Lower leg skin (tissue), 4 donors: ENCODE results near the gene UACA. TPM values are rescaled to one million over a fixed set of nuclear protein-coding genes. Genes with fewer than 3 reads are reported as not detected.

ENCODE experiments used
- DNase-seq, 2 donors: peaks; one replicate each; pipeline ENCODE4 v3.0.0-alpha.2; 2019; ENCODE audit warnings: low spot score in 2 of 2
- H3K4me3 ChIP-seq: fragments of 200-600 bp; sonication (generic); 2 replicates; pipeline ENCODE4 v1.5.1; 2017; ENCODE audit warnings: mild to moderate bottlenecking, low read depth; ENCODE audit not compliant: poor library complexity, severe bottlenecking
- POLR2A ChIP-seq, 2 donors: fragments of 450-650 bp; IDR thresholded peaks; one replicate each; pipeline ENCODE4 v1.6.1; 2016 to 2017; ENCODE audit warnings: antibody characterized with exemption in 2 of 2, mild to moderate bottlenecking in 1 of 2, moderate library complexity in 1 of 2
- WGBS, 2 donors: methylation state at CpG; one replicate each; pipeline ENCODE4 v1.1.5; 2018; 5-methylcytosine and 5-hydroxymethylcytosine counted together
- intact Hi-C: fragments of 100-400 bp; cut with DNase I; formaldehyde crosslinking; loops from one replicate; pipeline ENCODE4 v1.15.0; 2023; ENCODE audit warnings: low total_unique reads
- total RNA-seq, 4 donors: library from RNA; depleted of rRNA; stranded (reverse); fragments of >200 nt; gene quantifications; one replicate each; pipeline ENCODE4 v1.1.0, GENCODE V29; 2016
- TF ChIP-seq, protein P1 (sequence below), 3 donors: fragments of 450-650 bp; IDR thresholded peaks; one replicate each; pipeline ENCODE4 v1.5.1; 2016; ENCODE audit warnings: antibody characterized with exemption in 3 of 3, mild to moderate bottlenecking in 3 of 3, moderate library complexity in 2 of 3

UACA gene
- total RNA-seq, 4 donors from 2014 or later: 37.8 to 47.3 (median 42.1) TPM

GRCh38 chr15:70610541-70610940, 152.8 kb downstream of the UACA start:
- TF ChIP-seq, protein P1, sequence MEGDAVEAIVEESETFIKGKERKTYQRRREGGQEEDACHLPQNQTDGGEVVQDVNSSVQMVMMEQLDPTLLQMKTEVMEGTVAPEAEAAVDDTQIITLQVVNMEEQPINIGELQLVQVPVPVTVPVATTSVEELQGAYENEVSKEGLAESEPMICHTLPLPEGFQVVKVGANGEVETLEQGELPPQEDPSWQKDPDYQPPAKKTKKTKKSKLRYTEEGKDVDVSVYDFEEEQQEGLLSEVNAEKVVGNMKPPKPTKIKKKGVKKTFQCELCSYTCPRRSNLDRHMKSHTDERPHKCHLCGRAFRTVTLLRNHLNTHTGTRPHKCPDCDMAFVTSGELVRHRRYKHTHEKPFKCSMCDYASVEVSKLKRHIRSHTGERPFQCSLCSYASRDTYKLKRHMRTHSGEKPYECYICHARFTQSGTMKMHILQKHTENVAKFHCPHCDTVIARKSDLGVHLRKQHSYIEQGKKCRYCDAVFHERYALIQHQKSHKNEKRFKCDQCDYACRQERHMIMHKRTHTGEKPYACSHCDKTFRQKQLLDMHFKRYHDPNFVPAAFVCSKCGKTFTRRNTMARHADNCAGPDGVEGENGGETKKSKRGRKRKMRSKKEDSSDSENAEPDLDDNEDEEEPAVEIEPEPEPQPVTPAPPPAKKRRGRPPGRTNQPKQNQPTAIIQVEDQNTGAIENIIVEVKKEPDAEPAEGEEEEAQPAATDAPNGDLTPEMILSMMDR (IDR thresholded peaks at IDR 0.05): no peak
- no peak for TF ChIP-seq POLR2A (IDR thresholded peaks at IDR 0.05)
- H3K4me3 ChIP-seq: no peak overlapping the region
- intact Hi-C loops: no loop called here
- 66 to 91% methylated on average over 2 of the region's 2 CpGs for WGBS, 2 donors
- DNase-seq: no peak

GRCh38 chr15:70609889-70610288, 153.5 kb downstream of the UACA start:
- no peak for TF ChIP-seq POLR2A (IDR thresholded peaks at IDR 0.05)
- TF ChIP-seq, protein P1 (IDR thresholded peaks at IDR 0.05): no peak
- no peak for DNase-seq
- intact Hi-C loops: no loop called here

DNA sequence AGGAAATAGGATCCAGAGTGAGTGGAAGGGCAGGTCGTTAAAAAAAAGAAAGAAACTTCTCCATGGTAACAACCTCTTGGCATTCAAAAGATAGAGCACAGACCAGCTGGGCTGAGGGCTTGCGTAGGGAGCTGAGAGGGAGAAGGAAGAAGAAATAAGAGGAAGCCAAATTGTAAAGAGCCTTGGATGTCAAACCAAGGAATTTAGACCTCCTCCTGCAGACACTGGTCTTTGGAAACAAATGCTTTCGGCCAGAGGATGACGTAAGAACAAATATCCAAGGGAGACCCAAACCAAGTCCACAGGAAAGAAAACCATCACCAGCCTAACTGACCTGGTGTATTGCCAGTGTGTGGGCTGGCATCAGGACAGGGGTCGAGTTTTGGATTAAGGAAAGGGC, 155.2 kb downstream of the UACA start:
- WGBS, 2 donors: 56 to 66% methylated on average over 5 of the region's 5 CpGs
- H3K4me3 ChIP-seq: no peak overlapping the region
- intact Hi-C loops: loop anchor here (1.0 kb wide), 1 partner anchor 31 kb away; no protein-coding TSS in a partner anchor
- TF ChIP-seq, protein P1 (IDR thresholded peaks at IDR 0.05): no peak
- TF ChIP-seq POLR2A (IDR thresholded peaks at IDR 0.05): no peak
- no peak for DNase-seq

More at GRCh38 chr15:70609889-70610288, 153.5 kb downstream of the UACA start:
- WGBS, 2 donors: 82 to 84% methylated on average over 10 of the region's 10 CpGs
- H3K4me3 ChIP-seq: no peak overlapping the region

DNA sequence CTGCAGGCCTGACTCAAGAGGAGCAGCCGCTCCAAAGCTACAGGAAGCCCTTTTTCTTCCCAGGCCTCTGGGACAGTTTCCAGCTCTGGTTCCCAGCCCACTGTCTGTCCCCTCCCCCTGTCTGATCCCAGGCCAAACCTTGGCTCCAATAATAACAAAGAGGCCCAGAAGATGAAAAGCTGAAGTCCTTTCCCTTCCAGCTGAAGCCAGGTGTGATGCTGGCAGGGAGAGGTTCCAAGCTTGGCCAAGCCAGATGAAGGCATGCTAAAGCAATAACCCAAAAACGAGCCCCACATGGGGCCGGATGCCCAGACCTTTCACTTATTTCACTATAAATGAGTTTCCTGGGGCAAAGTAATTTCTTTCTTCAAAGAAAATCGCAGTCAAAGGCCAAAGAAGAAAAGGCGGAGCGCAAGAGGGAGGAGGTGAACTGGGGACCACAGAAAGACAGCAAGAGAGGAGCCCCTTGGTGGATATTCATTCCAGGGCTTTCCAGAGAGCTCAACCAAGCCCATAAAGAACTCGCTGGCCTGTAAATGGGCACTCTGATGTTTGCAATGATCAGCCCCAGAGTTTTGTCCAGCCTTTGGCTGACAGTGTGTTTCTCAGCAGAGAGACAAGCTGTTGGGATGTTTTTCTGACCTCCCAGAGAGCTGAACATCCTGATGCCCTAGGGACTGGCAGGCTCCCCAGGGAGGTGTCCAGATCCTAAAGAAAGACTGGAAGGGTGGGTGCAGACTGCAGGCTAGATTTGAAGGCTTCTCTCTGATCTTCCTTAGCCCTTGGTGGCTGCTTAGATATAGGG, 157.6 kb downstream of the UACA start:
- H3K4me3 ChIP-seq: no peak overlapping the region
- DNase-seq: no peak
- TF ChIP-seq, protein P1 (IDR thresholded peaks at IDR 0.05): no peak
- TF ChIP-seq POLR2A (IDR thresholded peaks at IDR 0.05): no peak
- intact Hi-C loops: no loop called here
- 26 to 28% methylated on average over 7 of the region's 7 CpGs for WGBS, 2 donors

GRCh38 chr15:70604666-70605315, 158.6 kb downstream of the UACA start:
- WGBS, 2 donors: 43 to 54% methylated on average over 18 of the region's 18 CpGs
- TF ChIP-seq, protein P1 (IDR thresholded peaks at IDR 0.05): no peak
- no peak for TF ChIP-seq POLR2A (IDR thresholded peaks at IDR 0.05)
- intact Hi-C loops: no loop called here
- no peak for DNase-seq
- no peak overlapping the region for H3K4me3 ChIP-seq

Other genes with a start within 250 kb of the UACA start
- 10 to 100 TPM in 2 of 4 donors, 1 to 10 TPM in 2; 4.9 to 22.3 (median 14.5) TPM for gene LARP6, start 90.6 kb upstream of the UACA start, total RNA-seq
- gene THAP10, start 128.9 kb upstream of the UACA start, total RNA-seq: 1 to 10 TPM; 2.0 to 4.5 (median 2.9) TPM
- 1 to 10 TPM; 1.9 to 6.1 (median 5.3) TPM for gene LRRC49, start 129.3 kb upstream of the UACA start, total RNA-seq